GM21528 (cell line): ENCODE results near the gene EYA4.
"Not testable (repeated sequence)": the region's sequence is repeated elsewhere in the genome, so short reads cannot be mapped to it uniquely, and the experiment has no call there.

ENCODE experiments used
- ATAC-seq: cut with Tn5 transposase; IDR thresholded peaks from one replicate; pipeline ENCODE4 v1.9.1; 2021; ENCODE audit warnings: mild to moderate bottlenecking, moderate library complexity; ENCODE audit not compliant: unreplicated experiment, low FRiP score

The EYA4 gene

DNA sequence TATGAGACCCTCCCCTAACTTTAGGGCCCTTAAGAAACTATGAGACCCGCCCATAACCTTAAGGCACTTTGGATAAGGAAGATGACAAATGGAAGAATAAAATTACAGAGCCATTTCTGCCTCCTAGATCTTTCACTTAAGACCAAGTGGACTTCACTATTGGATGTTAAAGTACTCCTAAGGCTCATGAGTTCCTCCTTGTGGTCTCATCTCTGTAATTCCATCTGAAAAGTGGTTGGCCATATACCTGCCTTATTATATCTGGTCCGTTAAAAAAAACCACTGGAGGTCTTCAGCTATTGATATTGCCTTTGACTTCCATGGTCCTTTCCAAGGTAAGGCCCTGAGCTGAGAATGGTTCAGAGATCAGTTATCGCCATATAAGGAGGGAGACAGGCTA is 310.3 kb downstream of the EYA4 start:
- ATAC-seq: no peak

DNA sequence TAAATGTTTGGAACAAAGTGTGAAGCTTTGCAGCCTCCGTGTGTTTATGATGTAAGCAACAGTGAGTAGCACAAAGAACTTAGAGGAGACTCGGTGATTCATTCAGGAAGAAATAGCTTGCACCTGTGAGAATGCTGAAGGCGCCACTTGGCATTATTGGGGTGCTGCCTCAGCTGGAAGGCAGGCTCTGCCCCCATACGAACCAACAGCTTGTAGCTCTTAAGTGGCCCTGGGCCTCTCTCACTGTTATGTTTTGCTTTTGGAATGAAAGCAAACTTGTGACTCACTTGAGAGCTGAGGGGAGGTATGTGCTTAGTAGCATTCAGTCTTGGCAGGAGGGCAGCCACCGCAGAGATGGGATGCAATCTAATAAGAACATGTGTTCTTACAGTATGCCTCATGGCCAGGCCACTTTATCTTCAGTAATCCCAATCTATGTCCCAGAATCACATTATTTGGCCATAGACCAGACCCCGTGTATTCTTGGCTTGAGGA is 310.7 kb downstream of the EYA4 start:
- no peak for ATAC-seq

DNA sequence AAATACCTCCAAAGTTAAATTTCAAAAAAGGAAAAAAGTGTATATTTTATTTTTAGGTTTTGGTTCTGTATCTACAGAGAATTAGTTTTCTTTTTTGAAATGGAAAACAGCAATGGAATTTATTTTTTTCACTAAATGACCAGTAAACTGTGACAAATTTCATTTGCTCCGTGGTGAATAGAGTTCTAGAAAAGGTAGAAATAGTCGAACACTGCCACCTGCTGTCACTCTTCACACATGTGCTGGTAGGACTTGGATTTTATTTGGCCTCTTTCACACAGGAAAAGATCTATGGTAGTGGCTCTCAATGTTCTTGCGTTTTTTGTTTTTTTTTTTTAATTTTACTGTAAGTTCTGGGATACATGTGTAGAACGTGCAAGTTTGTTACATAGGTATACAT is 312.5 kb downstream of the EYA4 start:
- no peak for ATAC-seq

DNA sequence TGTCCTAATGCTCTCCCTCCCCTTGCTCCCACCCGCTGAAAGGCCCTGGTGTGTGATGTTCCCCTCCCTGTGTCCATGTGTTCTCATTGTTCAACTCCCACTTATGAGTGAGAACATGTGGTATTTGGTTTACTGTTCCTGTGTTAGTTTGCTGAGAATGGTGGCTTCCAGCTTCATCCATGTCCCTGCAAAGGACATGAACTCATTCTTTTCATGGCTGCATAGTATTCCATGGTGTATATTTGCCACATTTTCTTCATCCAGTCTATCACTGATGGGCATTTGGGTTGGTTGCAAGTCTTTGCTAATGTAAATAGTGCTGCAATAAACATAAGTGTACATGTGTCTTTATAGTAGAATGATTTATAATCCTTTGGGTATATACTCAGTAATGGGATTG is 313.0 kb downstream of the EYA4 start:
- ATAC-seq: not testable (repeated sequence)

DNA sequence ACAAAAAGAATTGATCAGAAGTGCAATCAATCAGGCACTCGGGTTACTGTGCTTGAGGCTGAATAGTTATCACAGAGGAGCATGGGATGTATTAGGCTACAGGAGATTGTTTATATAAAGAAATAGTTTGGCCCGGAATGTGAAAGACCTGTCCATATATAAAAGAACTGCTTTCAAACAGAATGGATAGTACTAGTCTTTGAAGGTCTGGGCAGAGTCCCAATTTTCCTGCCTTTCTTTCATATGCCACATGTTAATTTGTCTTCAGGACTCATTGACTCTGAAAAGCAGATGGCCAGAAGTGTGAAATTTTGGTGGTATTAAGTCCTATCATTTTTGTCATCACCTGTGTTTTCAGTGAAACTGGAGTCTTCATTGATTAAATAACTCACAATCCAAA is 314.5 kb downstream of the EYA4 start:
- ATAC-seq: no peak

DNA sequence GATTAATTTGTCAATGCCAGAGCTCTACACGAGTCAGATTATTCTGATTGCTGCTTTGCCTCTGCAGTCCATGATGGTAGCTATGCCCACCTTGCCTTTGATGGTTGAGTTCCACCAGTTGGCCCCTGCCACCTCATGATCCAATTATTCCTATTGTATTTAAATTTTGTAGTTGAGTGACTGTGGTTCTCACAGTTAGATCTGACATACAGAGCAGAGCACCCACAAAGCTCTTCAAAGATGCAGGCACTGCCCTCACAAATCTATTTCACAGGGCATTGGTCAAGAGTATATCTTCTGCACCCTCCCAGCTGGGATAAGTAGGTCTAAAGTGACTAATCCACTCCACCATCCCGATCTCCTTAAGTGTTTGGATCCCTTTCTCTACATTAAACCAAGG is 318.8 kb downstream of the EYA4 start:
- no peak for ATAC-seq

DNA sequence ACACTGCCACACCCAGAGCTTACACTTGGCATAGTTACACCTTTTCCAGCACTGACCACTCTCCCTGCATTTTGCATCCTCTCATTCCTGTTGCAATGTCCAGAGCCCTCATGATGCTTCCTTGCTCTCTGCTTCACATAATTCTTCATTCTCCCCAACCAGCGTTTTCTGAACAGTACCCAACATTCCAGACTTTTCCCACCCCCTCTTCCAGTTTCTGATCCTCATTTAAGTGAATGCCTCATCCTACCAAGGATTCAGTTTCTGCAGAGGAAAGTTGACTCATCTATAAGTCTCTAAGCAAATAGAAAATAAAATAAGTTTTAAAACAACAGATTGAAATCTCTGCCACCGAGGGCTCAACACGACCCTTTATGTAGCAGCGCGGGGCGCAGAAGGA is 326.5 kb downstream of the EYA4 start:
- ATAC-seq: no peak

DNA sequence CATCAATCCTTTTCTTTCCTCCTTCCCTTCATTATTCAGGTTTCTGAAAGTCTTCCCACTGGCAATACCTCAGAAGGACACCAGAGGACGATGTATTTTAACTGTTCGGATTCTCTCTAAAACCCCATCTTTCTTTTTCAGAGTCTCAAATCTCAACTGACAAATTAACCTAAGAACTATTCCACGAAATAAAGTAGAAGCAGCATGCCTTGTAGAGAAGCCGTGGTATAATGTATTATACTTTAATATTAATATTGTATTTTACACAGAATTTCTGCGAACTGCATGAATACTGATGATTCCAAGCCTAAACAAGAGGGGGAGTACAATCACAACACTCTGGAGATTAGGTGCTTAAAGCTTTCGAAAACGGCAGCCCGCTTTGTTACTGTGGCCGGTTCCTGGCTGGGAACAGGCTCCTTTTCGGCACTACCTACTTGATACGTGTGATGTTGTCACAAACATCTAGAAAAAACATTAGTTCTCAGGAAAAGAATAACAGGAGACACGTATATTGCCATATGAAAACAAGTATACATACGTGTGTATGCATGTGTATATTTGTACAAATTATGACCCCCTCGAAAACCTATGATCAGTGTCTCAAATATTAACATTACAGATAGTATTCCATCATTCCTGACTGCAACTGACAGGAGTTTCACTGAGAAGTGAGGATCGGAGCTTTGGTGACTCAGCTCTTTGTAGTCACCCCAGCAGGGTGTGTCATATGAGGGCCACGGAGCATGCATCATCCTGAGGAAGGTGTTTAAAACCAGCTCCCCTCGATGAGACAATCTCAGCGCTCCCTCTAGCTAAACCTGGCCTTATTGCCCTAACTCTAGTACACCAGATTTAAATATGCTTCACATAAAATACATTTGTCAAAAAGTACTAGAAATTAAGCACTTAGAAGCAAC is 328.1 kb downstream of the EYA4 start:
- ATAC-seq: peak; percentile 70

DNA sequence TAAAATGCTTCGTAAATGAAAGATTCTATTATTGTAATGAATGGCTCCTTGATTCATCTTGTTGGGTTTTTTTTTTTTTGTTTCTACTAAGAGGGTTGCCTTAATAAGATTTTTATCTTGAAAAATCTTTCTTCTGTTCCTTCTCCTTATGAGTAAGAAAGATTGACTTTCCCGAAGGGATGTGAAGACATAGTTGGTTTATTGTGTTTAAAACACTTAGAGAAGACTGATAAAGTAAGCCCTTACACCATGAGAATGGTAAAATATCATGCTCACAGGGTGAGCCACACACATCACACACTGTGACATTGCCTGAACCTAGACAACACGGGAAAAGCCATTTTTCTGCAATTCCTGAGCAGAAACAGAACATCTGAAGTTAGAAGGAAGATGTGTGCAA is 330.5 kb downstream of the EYA4 start:
- no peak for ATAC-seq

DNA sequence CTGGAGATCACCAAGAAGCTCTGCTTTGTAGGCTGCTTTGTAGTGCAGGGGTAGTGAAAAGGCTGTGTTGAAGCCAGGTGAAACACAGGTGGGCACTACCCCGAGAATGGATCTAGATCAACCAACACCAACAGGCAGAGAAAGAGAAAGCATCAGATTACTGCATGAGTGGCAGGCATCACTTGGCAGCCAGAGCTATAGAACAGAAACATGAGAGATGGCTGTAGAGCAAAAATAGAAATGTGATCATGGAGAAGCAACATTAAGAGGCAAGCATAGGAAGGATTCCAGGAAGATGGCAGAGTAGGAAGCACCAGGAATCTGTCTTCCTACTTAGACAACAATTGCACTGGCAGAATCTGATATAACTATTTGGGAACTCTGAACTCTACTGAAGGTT is 336.7 kb downstream of the EYA4 start:
- ATAC-seq: no peak
